LNCaP clone FGC (cell line): ENCODE measurements around the gene CAMK1.
"Not testable (repeated sequence)": the region's sequence is repeated elsewhere in the genome, so short reads cannot be mapped to it uniquely, and the experiment has no call there.

Experiments
- DNase-seq: peaks from one replicate; pipeline ENCODE4 v3.0.0-alpha.2; 2011; ENCODE audit warnings: low read depth
- H3K4me3 ChIP-seq: 2 replicates; pipeline ENCODE4 v1.5.1; 2011; ENCODE audit warnings: mild to moderate bottlenecking, low read depth, low read length, control low read depth
- CTCF ChIP-seq: IDR thresholded peaks from 2 replicates; pipeline ENCODE4 v1.5.1; 2012; ENCODE audit warnings: mild to moderate bottlenecking; ENCODE audit not compliant: control insufficient read depth, insufficient read depth; ENCODE audit errors: extremely low read depth

The CAMK1 gene

GRCh38 chr3:9776896-9777693 is 7.3 kb upstream of the CAMK1 start:
- H3K4me3 ChIP-seq: no peak overlapping the region
- no peak for DNase-seq
- no peak for TF ChIP-seq CTCF

GRCh38 chr3:9771007-9771406 is 1.3 kb upstream of the CAMK1 start:
- H3K4me3 ChIP-seq, DNase-seq: not testable (repeated sequence)

GRCh38 chr3:9770276-9770812 is 597 bp upstream of the CAMK1 start:
- no peak for TF ChIP-seq CTCF
- H3K4me3 ChIP-seq: peak overlapping the region; percentile 70
- DNase-seq: peak; percentile 69

- no peak for DNase-seq
- no peak for TF ChIP-seq CTCF
- peak overlapping the region; percentile 70 for H3K4me3 ChIP-seq
Measured at GRCh38 chr3:9769012-9769411, 735 bp downstream of the CAMK1 start.

GRCh38 chr3:9768141-9768775 is 1.5 kb downstream of the CAMK1 start:
- no peak for DNase-seq
- peak overlapping the region; percentile 70 for H3K4me3 ChIP-seq
- TF ChIP-seq CTCF: no peak

GRCh38 chr3:9767418-9767817 is 2.3 kb downstream of the CAMK1 start:
- no peak overlapping the region for H3K4me3 ChIP-seq
- no peak for TF ChIP-seq CTCF
- DNase-seq: no peak

- no peak overlapping the region for H3K4me3 ChIP-seq
Measured at GRCh38 chr3:9765865-9766264, 3.9 kb downstream of the CAMK1 start.

More at GRCh38 chr3:9765865-9766264, 3.9 kb downstream of the CAMK1 start:
- no peak for TF ChIP-seq CTCF
- no peak for DNase-seq
